GM21786 (cell line): ENCODE data around the gene DEF6.

Source experiments
- ATAC-seq: cut with Tn5 transposase; IDR thresholded peaks from one replicate; pipeline ENCODE4 v1.9.1; 2021; ENCODE audit not compliant: unreplicated experiment

Gene DEF6

DNA sequence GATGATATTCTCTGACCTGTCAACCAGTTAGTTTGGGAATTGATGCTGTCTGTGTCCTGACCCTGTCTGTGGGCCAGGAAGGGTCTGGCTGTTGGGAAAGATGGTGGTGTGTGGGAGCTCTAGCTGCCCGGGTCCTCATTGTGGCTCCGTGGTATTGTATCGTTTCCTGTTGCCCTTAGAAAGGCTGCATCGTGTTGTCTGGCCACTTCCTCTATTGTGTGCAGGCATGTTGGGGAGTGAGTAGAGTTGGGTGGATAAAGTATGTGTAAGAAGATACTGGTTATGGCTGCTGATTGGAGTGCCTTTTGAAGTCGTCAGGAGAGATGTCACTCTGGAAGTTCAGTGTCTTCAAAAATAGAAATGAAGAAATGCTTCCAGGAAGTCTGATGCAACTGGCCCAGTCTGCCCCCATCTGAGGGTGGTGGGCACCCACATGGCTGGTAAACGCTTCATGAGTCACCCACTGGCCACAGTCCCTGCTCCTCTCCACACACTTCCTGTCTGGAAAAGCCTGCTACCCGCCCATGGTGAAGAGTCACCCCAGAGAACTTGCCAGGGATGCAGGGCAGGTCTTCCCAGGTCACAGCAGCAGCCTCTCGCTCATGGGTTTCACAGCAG, 72.6 kb downstream of the DEF6 start:
- peak; percentile 69 for ATAC-seq

GRCh38 chr6:35370785-35371493, 73.3 kb downstream of the DEF6 start:
- ATAC-seq, result no peak
